Measurements from ENCODE around the gene ARPC5. TPM values are rescaled to one million over a fixed set of nuclear protein-coding genes. Genes with fewer than 3 reads are reported as not detected.

ARPC5 gene
- total RNA-seq, 1 experiment from 2014 or later = 158 TPM

- TF ChIP-seq EZH2 (IDR thresholded peaks at IDR 0.05; ENCODE audit: borderline replicate concordance, low read depth, low read length, poor library complexity, severe bottlenecking) = no peak
- TF ChIP-seq CTCF (conservative IDR thresholded peaks at IDR 0.05; ENCODE audit: low read depth, low read length) = no peak
- DNase-seq (ENCODE audit: low spot score) = peak; percentile 21
- Histone ChIP-seq H3K9me3 (ENCODE audit: low read depth, low read length, poor library complexity, severe bottlenecking) (no peaks in the 10 kb centered on the region), H3K4me1 (ENCODE audit: insufficient read depth, low read length, poor library complexity, severe bottlenecking) (peaks cover under 1% of the 10 kb centered on the region), H3K27ac (ENCODE audit: low read depth, low read length, poor library complexity, severe bottlenecking) (no peak overlapping the region), H3K27me3 (replicated peaks; ENCODE audit: insufficient read depth, low read depth, low read length, poor library complexity) (no peaks in the 10 kb centered on the region), H3K36me3 (ENCODE audit: insufficient read depth, low read length, poor library complexity, severe bottlenecking) (no peaks in the 10 kb centered on the region), H3K4me3 (ENCODE audit: low read depth, low read length, poor library complexity, severe bottlenecking) (no peak overlapping the region)
- POLR2A ChIA-PET (ENCODE audit: low non-redundant PET) = no interaction called here
- BruUV-seq (replicated peaks) = no TSS peak
- CTCF ChIA-PET = no interaction called here
- intact Hi-C loops (cut with micrococcal nuclease; ENCODE audit: unreplicated experiment) = no loop called here
Observed at GRCh38 chr1:183604038-183604808, 31.4 kb downstream of the ARPC5 start.

GRCh38 chr1:183602510-183602909 lies 33.1 kb downstream of the ARPC5 start:
- no peak overlapping the region for H3K4me3 ChIP-seq (ENCODE audit: low read depth, low read length, poor library complexity, severe bottlenecking)
- H3K9me3 ChIP-seq (ENCODE audit: low read depth, low read length, poor library complexity, severe bottlenecking) = no peaks in the 10 kb centered on the region
- BruUV-seq (replicated peaks) = no TSS peak
- CTCF ChIA-PET = no interaction called here
- no peaks in the 10 kb centered on the region for H3K4me1 ChIP-seq (ENCODE audit: insufficient read depth, low read length, poor library complexity, severe bottlenecking)
- intact Hi-C loops (cut with micrococcal nuclease; ENCODE audit: unreplicated experiment) = no loop called here
- no peaks in the 10 kb centered on the region for H3K36me3 ChIP-seq (ENCODE audit: insufficient read depth, low read length, poor library complexity, severe bottlenecking)
- TF ChIP-seq CTCF (conservative IDR thresholded peaks at IDR 0.05; ENCODE audit: low read depth, low read length) = no peak
- no peak for TF ChIP-seq EZH2 (IDR thresholded peaks at IDR 0.05; ENCODE audit: borderline replicate concordance, low read depth, low read length, poor library complexity, severe bottlenecking)
- no peak for DNase-seq (ENCODE audit: low spot score)
- no peaks in the 10 kb centered on the region for H3K27me3 ChIP-seq (replicated peaks; ENCODE audit: insufficient read depth, low read depth, low read length, poor library complexity)
- POLR2A ChIA-PET (ENCODE audit: low non-redundant PET) = no interaction called here
- H3K27ac ChIP-seq (ENCODE audit: low read depth, low read length, poor library complexity, severe bottlenecking) = no peak overlapping the region

GRCh38 chr1:183600634-183601033 lies 34.9 kb downstream of the ARPC5 start:
- no peaks in the 10 kb centered on the region for H3K9me3 ChIP-seq (ENCODE audit: low read depth, low read length, poor library complexity, severe bottlenecking)
- TF ChIP-seq EZH2 (IDR thresholded peaks at IDR 0.05; ENCODE audit: borderline replicate concordance, low read depth, low read length, poor library complexity, severe bottlenecking) (no peak), CTCF (conservative IDR thresholded peaks at IDR 0.05; ENCODE audit: low read depth, low read length) (no peak)
- no peaks in the 10 kb centered on the region for H3K4me1 ChIP-seq (ENCODE audit: insufficient read depth, low read length, poor library complexity, severe bottlenecking)
- CTCF ChIA-PET = no interaction called here
- no peaks in the 10 kb centered on the region for H3K27me3 ChIP-seq (replicated peaks; ENCODE audit: insufficient read depth, low read depth, low read length, poor library complexity)
- DNase-seq (ENCODE audit: low spot score) = no peak
- intact Hi-C loops (cut with micrococcal nuclease; ENCODE audit: unreplicated experiment) = no loop called here
- no peak overlapping the region for H3K4me3 ChIP-seq (ENCODE audit: low read depth, low read length, poor library complexity, severe bottlenecking)
- H3K36me3 ChIP-seq (ENCODE audit: insufficient read depth, low read length, poor library complexity, severe bottlenecking) = no peaks in the 10 kb centered on the region
- POLR2A ChIA-PET (ENCODE audit: low non-redundant PET) = no interaction called here
- BruUV-seq (replicated peaks) = no TSS peak
- H3K27ac ChIP-seq (ENCODE audit: low read depth, low read length, poor library complexity, severe bottlenecking) = no peak overlapping the region

Measured in A673 (cell line).